PC-3 (cell line): ENCODE measurements around the gene CD300C. TPM values are rescaled to one million over a fixed set of nuclear protein-coding genes. Genes with fewer than 3 reads are reported as not detected.

Experiments used
- ATAC-seq: fragments of 200-7000 bp; cut with Tn5 transposase; 2 replicates; pipeline ENCODE4 v1.9.1; 2020; ENCODE audit warnings: mild to moderate bottlenecking, moderate library complexity
- Bru-seq: library from RNA; stranded (reverse); fragments of 400-500 nt; gene quantifications from one replicate; lab custom pipeline; 2021; lab: Mats Ljungman, UMichigan
- BruChase-seq, 2 experiments: library from RNA; stranded (reverse); fragments of 400-500 nt; gene quantifications; one replicate each; lab custom pipeline; 2021; lab: Mats Ljungman, UMichigan
- BruUV-seq: library from RNA; stranded (reverse); fragments of 400-500 nt; replicated peaks from 2 replicates; lab custom pipeline; 2021; lab: Mats Ljungman, UMichigan
- CTCF ChIA-PET: fragments of 300-600 bp; sonication (Branson Sonifier 250); formaldehyde crosslinking; loops from one replicate; lab custom pipeline; 2022; ENCODE audit warnings: antibody characterized with exemption; lab: Charles Lee
- POLR2A ChIA-PET: fragments of 300-600 bp; sonication (Branson Sonifier 250); formaldehyde crosslinking; loops from one replicate; lab custom pipeline; 2022; ENCODE audit warnings: antibody characterized with exemption; ENCODE audit not compliant: unreplicated experiment; lab: Charles Lee
- DNase-seq: peaks from one replicate; pipeline ENCODE4 v3.0.0-alpha.2; 2015
- H2AFZ ChIP-seq: fragments of 300-600 bp; sonication (generic); 2 replicates; pipeline ENCODE4 v1.6.0; 2016; ENCODE audit warnings: antibody characterized with exemption, low read length
- H3F3A ChIP-seq: fragments of 300-600 bp; sonication (generic); one replicate; pipeline ENCODE4 v1.6.0; 2017; ENCODE audit warnings: antibody characterized with exemption, low read length, control low read depth, mild to moderate bottlenecking; ENCODE audit not compliant: unreplicated experiment
- H3K27ac ChIP-seq: fragments of 300-600 bp; sonication (generic); 2 replicates; pipeline ENCODE4 v1.5.1; 2016; ENCODE audit warnings: mild to moderate bottlenecking, low read length
- H3K27me3 ChIP-seq: fragments of 300-600 bp; sonication (generic); 2 replicates; pipeline ENCODE4 v1.6.1; 2016; ENCODE audit warnings: low read length, mixed read lengths
- H3K36me3 ChIP-seq: fragments of 300-600 bp; sonication (generic); 2 replicates; pipeline ENCODE4 v1.6.1; 2016; ENCODE audit warnings: low read depth, mixed run types, low read length, mixed read lengths
- H3K4me1 ChIP-seq: fragments of 300-600 bp; sonication (generic); 2 replicates; pipeline ENCODE4 v1.5.1; 2016; ENCODE audit warnings: low read length; ENCODE audit not compliant: insufficient read depth
- H3K4me2 ChIP-seq: fragments of 300-600 bp; sonication (generic); 2 replicates; pipeline ENCODE4 v1.6.0; 2016; ENCODE audit warnings: low read length
- H3K4me3 ChIP-seq: fragments of 300-600 bp; sonication (generic); 2 replicates; pipeline ENCODE4 v1.5.1; 2016; ENCODE audit warnings: mild to moderate bottlenecking, low read length, mixed read lengths
- H3K79me2 ChIP-seq: fragments of 300-600 bp; sonication (generic); 2 replicates; pipeline ENCODE4 v1.6.1; 2017; ENCODE audit warnings: low read length, mixed read lengths
- H3K9ac ChIP-seq: fragments of 300-600 bp; sonication (generic); 2 replicates; pipeline ENCODE4 v1.6.0; 2016; ENCODE audit warnings: mild to moderate bottlenecking, low read length
- H3K9me2 ChIP-seq: fragments of 300-600 bp; sonication (generic); replicated peaks from 2 replicates; pipeline ENCODE4 v1.6.1; 2016; ENCODE audit warnings: mixed run types, low read length, mixed read lengths
- H3K9me3 ChIP-seq: fragments of 300-600 bp; sonication (generic); 2 replicates; pipeline ENCODE4 v1.6.1; 2016; ENCODE audit warnings: low read length, mixed read lengths
- H4K20me1 ChIP-seq: fragments of 300-600 bp; sonication (generic); 2 replicates; pipeline ENCODE4 v1.6.1; 2016; ENCODE audit warnings: low read length, mixed read lengths
- CTCF ChIP-seq: fragments of 300-600 bp; sonication (generic); conservative IDR thresholded peaks from 2 replicates; pipeline ENCODE4 v1.5.1; 2017; ENCODE audit warnings: antibody characterized with exemption, low read depth, mild to moderate bottlenecking, low read length
- EZH2 ChIP-seq: fragments of 300-600 bp; sonication (generic); IDR thresholded peaks from one replicate; pipeline ENCODE4 v1.6.1; 2017; ENCODE audit warnings: antibody characterized with exemption, mild to moderate bottlenecking, low read length; ENCODE audit not compliant: unreplicated experiment
- EZH2phosphoT487 ChIP-seq: fragments of 300-600 bp; sonication (generic); IDR thresholded peaks from 2 replicates; pipeline ENCODE4 v1.6.1; 2018; ENCODE audit warnings: mild to moderate bottlenecking, antibody characterized with exemption, low read length, borderline replicate concordance
- intact Hi-C: fragments of 100-400 bp; cut with micrococcal nuclease; formaldehyde crosslinking; loops from 2 replicates; pipeline ENCODE4 v1.9.0; 2023
- long read RNA-seq: library from polyadenylated mRNA; unstranded; transcript quantifications from one replicate; pipeline ENCODE4 v2.0.0, GENCODE V29; 2021; ENCODE audit not compliant: unreplicated experiment
- total RNA-seq: library from RNA; depleted of rRNA; stranded (reverse); fragments of >200 nt; gene quantifications from 2 replicates; pipeline ENCODE4 v1.2.3, GENCODE V29; 2014; rRNA removed

CD300C gene
- total RNA-seq (not detected in 2 replicates), Bru-seq, nascent RNA (not detected), BruChase-seq, experiment 1, labeled RNA remaining after a 6-hour chase (not detected), BruChase-seq, experiment 2, labeled RNA remaining after a 2-hour chase (not detected)
- long read RNA-seq = 0 reads

GRCh38 chr17:74545843-74546230, at the start of gene CD300C:
Gene CD300C (minus strand): TSS chr17:74546115. CDS start chr17:74545782, 333 bp downstream.
- Histone ChIP-seq H3K27ac (no peak within 1 kb of the TSS), H3K9me2 (no peaks in the 10 kb centered on the region), H3K4me2 (no peak within 1 kb of the TSS), H2AFZ (0 out of 2 replicates have a peak within 1 kb of the TSS, but pooled peaks have one; percentile 11), H3K36me3 (no peaks in the 10 kb centered on the region), H4K20me1 (no peaks in the 10 kb centered on the region), H3K9ac (no peak within 1 kb of the TSS), H3K4me1 (no peaks in the 10 kb centered on the region), H3K79me2 (no peaks in the 10 kb centered on the region), H3K4me3 (no peak within 1 kb of the TSS), H3F3A (no peaks in the 10 kb centered on the region), H3K9me3 (no peaks in the 10 kb centered on the region), H3K27me3 (peaks cover 7% of the 10 kb centered on the region; the same call in 1 of the 2 replicates)
- BruUV-seq = no TSS peak
- TF ChIP-seq EZH2 (no peak), EZH2phosphoT487 (no peak), CTCF (no peak)
- intact Hi-C loops = no loop called here
- CTCF ChIA-PET = interaction anchor here (0.6 kb wide), 1 partner anchor 330 kb away, joined by 5 read pairs; no protein-coding TSS in a partner anchor
- POLR2A ChIA-PET = no interaction called here
- ATAC-seq (no peak), DNase-seq (peak; percentile 15)

- Histone ChIP-seq H3K27me3 (peaks cover 64% of the 10 kb centered on the region), H3K4me3 (no peak overlapping the region), H3K9ac (no peak overlapping the region), H2AFZ (no peak overlapping the region), H3K4me2 (no peak overlapping the region), H3F3A (no peaks in the 10 kb centered on the region), H3K9me2 (no peaks in the 10 kb centered on the region), H3K27ac (no peak overlapping the region), H3K4me1 (no peaks in the 10 kb centered on the region), H3K79me2 (no peaks in the 10 kb centered on the region), H3K9me3 (no peaks in the 10 kb centered on the region), H4K20me1 (no peaks in the 10 kb centered on the region), H3K36me3 (no peaks in the 10 kb centered on the region)
- ATAC-seq = no peak
- CTCF ChIA-PET = no interaction called here
- BruUV-seq = no TSS peak
- intact Hi-C loops = no loop called here
- no peak for TF ChIP-seq EZH2phosphoT487
- POLR2A ChIA-PET = no interaction called here
- no peak for DNase-seq
Observed at GRCh38 chr17:74595037-74595750, 49.3 kb upstream of the CD300C start.

GRCh38 chr17:74592087-74592990, 46.4 kb upstream of the CD300C start, which contains the start of gene CD300LD:
Gene CD300LD (minus strand): TSS chr17:74592283. CDS start chr17:74592202, 81 bp downstream.
- Histone ChIP-seq H3K27me3 (peaks cover 67% of the 10 kb centered on the region), H3K27ac (no peak within 1 kb of the TSS), H3K36me3 (no peaks in the 10 kb centered on the region), H3K4me2 (no peak within 1 kb of the TSS), H4K20me1 (no peaks in the 10 kb centered on the region), H3K9me3 (no peaks in the 10 kb centered on the region), H3K4me1 (no peaks in the 10 kb centered on the region), H3F3A (no peaks in the 10 kb centered on the region), H3K9me2 (no peaks in the 10 kb centered on the region), H3K9ac (no peak within 1 kb of the TSS), H3K79me2 (no peaks in the 10 kb centered on the region), H2AFZ (no peak within 1 kb of the TSS), H3K4me3 (no peak within 1 kb of the TSS)
- TF ChIP-seq EZH2phosphoT487 (no peak), CTCF (no peak), EZH2 (no peak)
- DNase-seq = no peak
- intact Hi-C loops = no loop called here
- CTCF ChIA-PET = no interaction called here
- no TSS peak for BruUV-seq
- ATAC-seq = no peak
- POLR2A ChIA-PET = no interaction called here
